ENCODE data around the gene GGT6.
A peak's percentile ranks its signal among the peaks of the same experiment; 100 is the strongest.

GGT6 gene

DNA sequence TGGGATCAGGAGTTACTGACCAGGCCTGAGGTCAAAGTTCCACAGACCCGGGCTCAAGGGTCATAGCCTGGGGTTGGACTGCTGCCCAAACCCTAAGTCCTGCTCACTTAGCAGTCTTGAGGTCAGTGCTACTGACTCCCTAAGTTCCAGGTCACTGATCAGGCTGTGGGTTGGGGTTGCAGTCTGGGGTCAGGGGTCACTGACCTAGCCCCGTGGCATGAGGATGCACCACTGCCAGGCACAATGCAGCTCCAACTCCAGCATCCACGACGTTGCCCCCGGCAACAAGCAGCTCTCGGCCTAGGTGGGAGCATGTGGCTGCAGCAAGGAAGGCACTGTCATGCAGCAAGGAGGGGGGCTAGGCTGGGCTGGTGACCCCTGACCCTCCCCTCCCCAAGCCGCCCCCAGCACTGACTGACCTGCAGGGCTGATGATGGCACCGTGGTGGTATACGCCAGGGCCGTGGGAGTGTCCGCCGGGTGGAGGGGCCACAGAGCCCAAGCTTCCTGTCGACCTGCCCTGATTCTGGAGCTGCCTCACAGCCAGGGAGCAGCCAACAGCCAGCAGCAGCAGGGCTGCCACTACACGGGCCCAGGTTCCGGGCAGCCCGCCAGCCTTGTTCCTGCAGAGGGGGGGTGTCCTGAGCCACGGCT lies 1.1 kb downstream of the GGT6 start:
- no peak for DNase-seq (ENCODE audit: low read depth)
- TF ChIP-seq, protein P1, sequence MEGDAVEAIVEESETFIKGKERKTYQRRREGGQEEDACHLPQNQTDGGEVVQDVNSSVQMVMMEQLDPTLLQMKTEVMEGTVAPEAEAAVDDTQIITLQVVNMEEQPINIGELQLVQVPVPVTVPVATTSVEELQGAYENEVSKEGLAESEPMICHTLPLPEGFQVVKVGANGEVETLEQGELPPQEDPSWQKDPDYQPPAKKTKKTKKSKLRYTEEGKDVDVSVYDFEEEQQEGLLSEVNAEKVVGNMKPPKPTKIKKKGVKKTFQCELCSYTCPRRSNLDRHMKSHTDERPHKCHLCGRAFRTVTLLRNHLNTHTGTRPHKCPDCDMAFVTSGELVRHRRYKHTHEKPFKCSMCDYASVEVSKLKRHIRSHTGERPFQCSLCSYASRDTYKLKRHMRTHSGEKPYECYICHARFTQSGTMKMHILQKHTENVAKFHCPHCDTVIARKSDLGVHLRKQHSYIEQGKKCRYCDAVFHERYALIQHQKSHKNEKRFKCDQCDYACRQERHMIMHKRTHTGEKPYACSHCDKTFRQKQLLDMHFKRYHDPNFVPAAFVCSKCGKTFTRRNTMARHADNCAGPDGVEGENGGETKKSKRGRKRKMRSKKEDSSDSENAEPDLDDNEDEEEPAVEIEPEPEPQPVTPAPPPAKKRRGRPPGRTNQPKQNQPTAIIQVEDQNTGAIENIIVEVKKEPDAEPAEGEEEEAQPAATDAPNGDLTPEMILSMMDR (IDR thresholded peaks at IDR 0.05; ENCODE audit: low read depth, low read length, missing control alignments): no peak
- no peak overlapping the region for H3K4me3 ChIP-seq (ENCODE audit: low read depth, low read length)
- in situ Hi-C loops (cut with HindIII; ENCODE audit: low sequenced_read_pairs): no loop called here

- no peak for DNase-seq (ENCODE audit: low read depth)
- TF ChIP-seq, protein P1 (IDR thresholded peaks at IDR 0.05; ENCODE audit: low read depth, low read length, missing control alignments): no peak
- no peak overlapping the region for H3K4me3 ChIP-seq (ENCODE audit: low read depth, low read length)
- in situ Hi-C loops (cut with HindIII; ENCODE audit: low sequenced_read_pairs): no loop called here
Measured at GRCh38 chr17:4558347-4558971, 1.9 kb downstream of the GGT6 start.

DNA sequence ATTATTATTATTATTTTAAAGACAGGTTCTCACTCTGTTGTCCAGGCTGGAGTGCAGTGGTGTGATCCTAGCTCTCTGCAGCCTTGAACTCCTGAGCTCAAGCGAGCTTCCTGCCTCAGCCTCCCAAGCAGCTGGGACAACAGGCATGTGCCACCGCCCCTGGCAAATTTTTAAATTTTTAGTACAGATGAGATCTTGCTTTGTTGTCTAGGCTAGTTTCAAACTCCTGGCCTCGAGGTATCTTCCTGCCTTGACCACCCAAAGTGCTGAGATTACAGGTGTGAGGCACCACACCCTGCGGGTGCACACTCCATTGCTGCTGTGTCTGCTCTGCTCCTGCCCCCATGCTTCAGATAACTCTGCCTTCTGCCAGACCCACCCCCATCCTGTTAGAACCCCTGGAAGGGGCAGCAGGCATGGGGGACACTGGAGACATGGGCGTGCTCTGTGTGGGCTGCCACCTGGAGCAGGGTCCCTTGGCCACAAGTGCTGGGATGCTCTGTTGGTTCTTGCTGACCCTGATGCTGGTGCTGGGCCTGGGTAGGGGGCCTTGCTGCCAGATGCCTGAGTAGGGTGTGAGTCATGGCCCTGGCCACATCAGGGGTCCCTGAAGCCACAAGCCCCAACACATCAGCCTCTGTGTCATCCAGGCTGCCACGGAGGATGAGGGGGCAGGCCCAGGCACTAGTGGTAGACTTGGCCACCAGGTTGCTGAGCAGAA lies 2.6 kb downstream of the GGT6 start:
- TF ChIP-seq, protein P1 (IDR thresholded peaks at IDR 0.05; ENCODE audit: low read depth, low read length, missing control alignments): no peak
- H3K4me3 ChIP-seq (ENCODE audit: low read depth, low read length): no peak overlapping the region
- in situ Hi-C loops (cut with HindIII; ENCODE audit: low sequenced_read_pairs): no loop called here
- no peak for DNase-seq (ENCODE audit: low read depth)

DNA sequence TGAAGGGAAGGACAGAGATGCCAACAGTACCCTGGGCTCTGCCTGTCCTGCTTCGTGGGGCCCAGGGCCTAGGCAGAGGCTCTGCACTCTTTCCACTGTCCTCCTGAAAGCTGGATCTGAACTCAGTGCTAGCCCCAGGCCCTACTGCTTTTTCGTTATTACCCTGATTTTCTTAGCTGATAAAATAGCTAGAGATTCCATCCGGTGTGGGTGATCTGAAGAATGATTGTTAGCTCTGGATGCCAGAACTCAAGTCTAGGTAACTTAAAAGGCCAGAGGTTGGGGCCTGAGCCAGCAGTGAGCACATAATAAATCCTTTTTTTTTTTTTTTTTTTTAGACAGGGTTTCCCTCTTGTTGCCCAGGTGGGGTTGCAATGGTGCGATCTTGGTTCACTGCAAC lies 3.4 kb downstream of the GGT6 start:
- in situ Hi-C loops (cut with HindIII; ENCODE audit: low sequenced_read_pairs): no loop called here
- no peak for DNase-seq (ENCODE audit: low read depth)
- TF ChIP-seq, protein P1 (IDR thresholded peaks at IDR 0.05; ENCODE audit: low read depth, low read length, missing control alignments): no peak
- H3K4me3 ChIP-seq (ENCODE audit: low read depth, low read length): no peak overlapping the region

GRCh38 chr17:4555873-4556759 lies 4.3 kb downstream of the GGT6 start:
- TF ChIP-seq, protein P1 (IDR thresholded peaks at IDR 0.05; ENCODE audit: low read depth, low read length, missing control alignments): no peak
- DNase-seq (ENCODE audit: low read depth): no peak
- in situ Hi-C loops (cut with HindIII; ENCODE audit: low sequenced_read_pairs): no loop called here
- H3K4me3 ChIP-seq (ENCODE audit: low read depth, low read length): peak overlapping the region; percentile 91
